Calu3 (cell line): ENCODE results near the gene SCLT1. TPM values are rescaled to one million over a fixed set of nuclear protein-coding genes. Genes with fewer than 3 reads are reported as not detected.

Source experiments
- BruUV-seq: library from RNA; stranded (reverse); fragments of 400-500 nt; replicated peaks from 2 replicates; lab custom pipeline; 2021; lab: Mats Ljungman, UMichigan
- CTCF ChIA-PET: fragments of 300-600 bp; sonication (Branson Sonifier 250); formaldehyde crosslinking; loops from one replicate; lab custom pipeline; 2022; ENCODE audit warnings: antibody characterized with exemption; lab: Charles Lee
- DNase-seq: peaks from one replicate; pipeline ENCODE4 v3.0.0; 2022
- H3K27ac Mint-ChIP-seq: one replicate; pipeline ENCODE4 v1.8.0; 2022; ENCODE audit warnings: mixed read lengths; ENCODE audit not compliant: unreplicated experiment
- H3K27me3 Mint-ChIP-seq: one replicate; pipeline ENCODE4 v1.8.0; 2022; ENCODE audit warnings: mixed read lengths; ENCODE audit not compliant: unreplicated experiment
- H3K36me3 Mint-ChIP-seq: one replicate; pipeline ENCODE4 v1.8.0; 2022; ENCODE audit warnings: mild to moderate bottlenecking, moderate library complexity, mixed read lengths; ENCODE audit not compliant: insufficient read depth, unreplicated experiment
- H3K4me1 Mint-ChIP-seq: one replicate; pipeline ENCODE4 v1.8.0; 2022; ENCODE audit warnings: mild to moderate bottlenecking, low read depth, mixed read lengths; ENCODE audit not compliant: unreplicated experiment
- H3K4me3 Mint-ChIP-seq: one replicate; pipeline ENCODE4 v1.8.0; 2022; ENCODE audit warnings: mild to moderate bottlenecking, low read depth, moderate library complexity, mixed read lengths; ENCODE audit not compliant: unreplicated experiment
- H3K9me3 Mint-ChIP-seq: one replicate; pipeline ENCODE4 v1.8.0; 2022; ENCODE audit warnings: low read depth, mixed read lengths; ENCODE audit not compliant: unreplicated experiment
- CTCF ChIP-seq: fragments of 200-600 bp; IDR thresholded peaks from one replicate; pipeline ENCODE4 v1.8.0; 2022; ENCODE audit warnings: antibody characterized with exemption; ENCODE audit not compliant: unreplicated experiment
- intact Hi-C: fragments of 100-400 bp; cut with micrococcal nuclease; formaldehyde crosslinking; loops from one replicate; pipeline ENCODE4 v1.10.0; 2022; ENCODE audit not compliant: unreplicated experiment
- total RNA-seq: library from RNA; stranded (reverse); gene quantifications from 2 replicates; pipeline ENCODE4 v1.2.3, GENCODE V29; 2022

Gene SCLT1
- total RNA-seq, 1 experiment from 2014 or later, result 21.4 TPM

DNA sequence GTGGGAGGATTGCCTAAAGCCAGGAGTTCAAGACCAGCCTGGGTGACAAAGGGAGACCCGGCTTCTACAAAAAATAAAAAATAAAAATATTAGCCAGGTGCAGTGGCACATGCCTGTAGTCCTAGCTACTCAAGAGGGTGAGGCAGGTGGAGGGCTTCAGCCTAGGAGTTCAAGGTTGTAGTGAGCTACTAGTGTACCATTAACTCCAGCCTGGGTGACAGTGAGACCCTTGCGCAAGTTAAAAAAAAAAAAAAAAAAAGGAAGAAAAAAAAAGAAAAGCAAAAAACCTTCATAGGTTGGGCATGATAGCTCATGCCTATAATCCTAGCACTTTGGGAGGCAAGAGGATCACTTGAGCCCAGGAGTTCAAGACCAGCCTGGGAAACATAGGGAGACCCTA, 5.8 kb downstream of the SCLT1 start:
- Mint-ChIP-seq H3K36me3 (no peaks in the 10 kb centered on the region), H3K4me1 (peaks cover 9% of the 10 kb centered on the region), H3K4me3 (no peak overlapping the region), H3K27me3 (no peaks in the 10 kb centered on the region), H3K27ac (no peak overlapping the region), H3K9me3 (peaks cover 7% of the 10 kb centered on the region)
- CTCF ChIA-PET, result no interaction called here
- intact Hi-C loops, result loop anchor here (10.0 kb wide), 1 partner anchor 83 kb away; no protein-coding TSS in a partner anchor
- TF ChIP-seq CTCF, result no peak
- no peak for DNase-seq
- BruUV-seq, result no TSS peak

DNA sequence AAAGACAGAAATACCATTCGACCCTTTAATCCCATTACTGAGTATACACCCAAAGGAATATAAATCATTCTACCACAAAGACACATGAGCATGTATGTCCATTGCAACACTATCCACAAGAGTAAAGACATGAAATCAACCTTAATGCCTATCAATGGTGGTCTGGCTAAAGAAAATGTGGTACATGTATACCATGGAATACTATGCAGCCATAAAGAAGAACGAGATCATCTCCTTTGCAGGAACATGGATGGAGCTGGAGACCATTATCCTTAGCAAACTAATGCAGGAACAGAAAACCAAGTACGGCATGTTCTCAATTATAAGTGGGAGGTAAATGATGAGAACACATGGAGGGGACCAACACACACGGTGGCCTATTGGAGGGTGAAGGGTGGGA, 7.9 kb downstream of the SCLT1 start:
- CTCF ChIA-PET, result no interaction called here
- Mint-ChIP-seq H3K4me3 (no peak overlapping the region), H3K9me3 (peaks cover 9% of the 10 kb centered on the region), H3K27me3 (no peaks in the 10 kb centered on the region), H3K4me1 (peaks cover 9% of the 10 kb centered on the region), H3K36me3 (peaks cover 5% of the 10 kb centered on the region), H3K27ac (no peak overlapping the region)
- no peak for TF ChIP-seq CTCF
- BruUV-seq, result no TSS peak
- intact Hi-C loops, result loop anchor here (10.0 kb wide), 1 partner anchor 81 kb away; no protein-coding TSS in a partner anchor
- no peak for DNase-seq

- H3K27ac Mint-ChIP-seq, result no peak overlapping the region
- no peaks in the 10 kb centered on the region for H3K27me3 Mint-ChIP-seq
- CTCF ChIA-PET, result no interaction called here
- H3K4me1 Mint-ChIP-seq, result no peaks in the 10 kb centered on the region
- DNase-seq, result no peak
- no TSS peak for BruUV-seq
- TF ChIP-seq CTCF, result no peak
- intact Hi-C loops, result loop anchor here (10.0 kb wide), 1 partner anchor 78 kb away; no protein-coding TSS in a partner anchor
- H3K9me3 Mint-ChIP-seq, result peaks cover 17% of the 10 kb centered on the region
- no peak overlapping the region for H3K4me3 Mint-ChIP-seq
- H3K36me3 Mint-ChIP-seq, result peaks cover 6% of the 10 kb centered on the region
Measured at GRCh38 chr4:129082302-129082701, 11.0 kb downstream of the SCLT1 start.

GRCh38 chr4:129080129-129080528, 13.2 kb downstream of the SCLT1 start:
- CTCF ChIA-PET, result no interaction called here
- no TSS peak for BruUV-seq
- TF ChIP-seq CTCF, result no peak
- intact Hi-C loops, result loop anchor here (10.0 kb wide), 1 partner anchor 75 kb away; no protein-coding TSS in a partner anchor
- Mint-ChIP-seq H3K36me3 (peaks cover 6% of the 10 kb centered on the region), H3K4me3 (no peak overlapping the region), H3K9me3 (peaks cover 13% of the 10 kb centered on the region), H3K4me1 (no peaks in the 10 kb centered on the region), H3K27me3 (no peaks in the 10 kb centered on the region), H3K27ac (no peak overlapping the region)
- no peak for DNase-seq
